C1 segment of cervical spinal cord (tissue), 14 donors: Measurements from ENCODE around the gene STRN.
"Not testable (repeated sequence)": the region's sequence is repeated elsewhere in the genome, so short reads cannot be mapped to it uniquely, and the experiment has no call there.

Experiments
- DNase-seq, 14 donors: peaks; one replicate each; lab custom pipeline; 2025; lab: John Stamatoyannopoulos, UW

Gene STRN

GRCh38 chr2:36963734-36964133 is 2.6 kb downstream of the STRN start:
- DNase-seq, result no peak

- no peak for DNase-seq
These were observed 3.2 kb downstream of the STRN start for GRCh38 chr2:36963106-36963505.

- no peak for DNase-seq
These were observed 5.6 kb downstream of the STRN start for GRCh38 chr2:36960773-36961172.

GRCh38 chr2:36960005-36960675 is 6.2 kb downstream of the STRN start:
- no peak for DNase-seq

- no peak for DNase-seq
These were observed 11.2 kb downstream of the STRN start for GRCh38 chr2:36954977-36955607.

GRCh38 chr2:36952748-36953197 is 13.6 kb downstream of the STRN start:
- DNase-seq, result no peak

- no peak for DNase-seq
These were observed 14.8 kb downstream of the STRN start for GRCh38 chr2:36951574-36951973.

GRCh38 chr2:36951027-36951518 is 15.3 kb downstream of the STRN start:
- no peak for DNase-seq

- no peak for DNase-seq
These were observed 16.5 kb downstream of the STRN start for GRCh38 chr2:36949845-36950244.

GRCh38 chr2:36945240-36945639 is 21.1 kb downstream of the STRN start:
- DNase-seq, result not testable (repeated sequence)

- no peak for DNase-seq
These were observed 24.5 kb downstream of the STRN start for GRCh38 chr2:36941867-36942266.

- not testable (repeated sequence) for DNase-seq
These were observed 29.8 kb downstream of the STRN start for GRCh38 chr2:36936526-36936925.

GRCh38 chr2:36931688-36932087 is 34.6 kb downstream of the STRN start:
- DNase-seq, result not testable (repeated sequence)

- DNase-seq, result not testable (repeated sequence)
These were observed 35.4 kb downstream of the STRN start for GRCh38 chr2:36930787-36931410.

GRCh38 chr2:36926175-36927132 is 39.9 kb downstream of the STRN start:
- DNase-seq, result not testable (repeated sequence)

GRCh38 chr2:36922629-36923028 is 43.7 kb downstream of the STRN start:
- not testable (repeated sequence) for DNase-seq

GRCh38 chr2:36921984-36922383 is 44.4 kb downstream of the STRN start:
- DNase-seq, result no peak

- DNase-seq, result no peak
These were observed 47.1 kb downstream of the STRN start for GRCh38 chr2:36919041-36919837.

- no peak for DNase-seq
These were observed 48.0 kb downstream of the STRN start for GRCh38 chr2:36918307-36918706.

GRCh38 chr2:36915627-36916026 is 50.7 kb downstream of the STRN start:
- DNase-seq, result no peak

GRCh38 chr2:36912695-36913094 is 53.6 kb downstream of the STRN start:
- no peak for DNase-seq
